Measurements from ENCODE around the gene PPP1R11.
A peak's percentile ranks its signal among the peaks of the same experiment; 100 is the strongest.

The PPP1R11 gene

GRCh38 chr6:30062471-30063178, 4.4 kb upstream of the PPP1R11 start:
- no peaks in the 10 kb centered on the region; the same call in 1 of the 2 replicates for H3K36me3 ChIP-seq (ENCODE audit: insufficient read depth, low read length)
- H3F3A ChIP-seq (ENCODE audit: low read depth), result no peaks in the 10 kb centered on the region
- no peaks in the 10 kb centered on the region for H3K9me3 ChIP-seq (ENCODE audit: insufficient read depth, low read depth, low read length)
- H3K4me1 ChIP-seq (ENCODE audit: insufficient read depth, low read length, poor library complexity, severe bottlenecking), result peaks cover 45% of the 10 kb centered on the region
- H3K9ac ChIP-seq (ENCODE audit: low read depth, low read length, poor library complexity, severe bottlenecking), result peak overlapping the region; percentile 96
- peaks cover 63% of the 10 kb centered on the region for H3K79me2 ChIP-seq (ENCODE audit: insufficient read depth, low read length)
- H3K9me2 ChIP-seq (replicated peaks; ENCODE audit: low read depth, low read length), result no peaks in the 10 kb centered on the region
- H4K20me1 ChIP-seq (ENCODE audit: insufficient read depth, low read length, poor library complexity, severe bottlenecking), result peaks cover 4% of the 10 kb centered on the region
- TF ChIP-seq EZH2phosphoT487 (IDR thresholded peaks at IDR 0.05; ENCODE audit: borderline replicate concordance), result no peak
- TF ChIP-seq CTCF (conservative IDR thresholded peaks at IDR 0.05; ENCODE audit: low read length), result no peak
- H3K27me3 ChIP-seq (ENCODE audit: insufficient read depth, low read length, poor library complexity, severe bottlenecking), result no peaks in the 10 kb centered on the region
- H3K4me3 ChIP-seq (ENCODE audit: low read length, poor library complexity, severe bottlenecking), result peak overlapping the region; percentile 93
- H3K4me2 ChIP-seq (ENCODE audit: low read depth, low read length, poor library complexity, severe bottlenecking), result peak overlapping the region; percentile 84
- no peak overlapping the region for H2AFZ ChIP-seq (ENCODE audit: low read length)

- Histone ChIP-seq H3K79me2 (ENCODE audit: insufficient read depth, low read length) (peaks cover 69% of the 10 kb centered on the region), H3K4me1 (ENCODE audit: insufficient read depth, low read length, poor library complexity, severe bottlenecking) (peaks cover 50% of the 10 kb centered on the region), H4K20me1 (ENCODE audit: insufficient read depth, low read length, poor library complexity, severe bottlenecking) (peaks cover 8% of the 10 kb centered on the region), H3K9me2 (replicated peaks; ENCODE audit: low read depth, low read length) (no peaks in the 10 kb centered on the region), H3K4me2 (ENCODE audit: low read depth, low read length, poor library complexity, severe bottlenecking) (peak overlapping the region; percentile 84), H3K4me3 (ENCODE audit: low read length, poor library complexity, severe bottlenecking) (peak overlapping the region; percentile 93), H3K27me3 (ENCODE audit: insufficient read depth, low read length, poor library complexity, severe bottlenecking) (no peaks in the 10 kb centered on the region), H3F3A (ENCODE audit: low read depth) (no peaks in the 10 kb centered on the region), H2AFZ (ENCODE audit: low read length) (no peak overlapping the region), H3K9me3 (ENCODE audit: insufficient read depth, low read depth, low read length) (no peaks in the 10 kb centered on the region), H3K9ac (ENCODE audit: low read depth, low read length, poor library complexity, severe bottlenecking) (peak overlapping the region; percentile 39), H3K36me3 (ENCODE audit: insufficient read depth, low read length) (no peaks in the 10 kb centered on the region; the same call in 1 of the 2 replicates)
- TF ChIP-seq CTCF (conservative IDR thresholded peaks at IDR 0.05; ENCODE audit: low read length), result no peak
Observed at GRCh38 chr6:30063315-30063714, 3.7 kb upstream of the PPP1R11 start.

GRCh38 chr6:30066082-30066481, 916 bp upstream of the PPP1R11 start:
- Histone ChIP-seq H2AFZ (ENCODE audit: low read length) (peak overlapping the region; percentile 75), H4K20me1 (ENCODE audit: insufficient read depth, low read length, poor library complexity, severe bottlenecking) (peaks cover 8% of the 10 kb centered on the region), H3F3A (ENCODE audit: low read depth) (no peaks in the 10 kb centered on the region), H3K4me3 (ENCODE audit: low read length, poor library complexity, severe bottlenecking) (peak overlapping the region; percentile 89), H3K4me1 (ENCODE audit: insufficient read depth, low read length, poor library complexity, severe bottlenecking) (peaks cover 39% of the 10 kb centered on the region), H3K9ac (ENCODE audit: low read depth, low read length, poor library complexity, severe bottlenecking) (peak overlapping the region; percentile 78), H3K79me2 (ENCODE audit: insufficient read depth, low read length) (peaks cover 54% of the 10 kb centered on the region), H3K9me3 (ENCODE audit: insufficient read depth, low read depth, low read length) (no peaks in the 10 kb centered on the region), H3K4me2 (ENCODE audit: low read depth, low read length, poor library complexity, severe bottlenecking) (peak overlapping the region; percentile 83), H3K36me3 (ENCODE audit: insufficient read depth, low read length) (no peaks in the 10 kb centered on the region; the same call in 1 of the 2 replicates), H3K27me3 (ENCODE audit: insufficient read depth, low read length, poor library complexity, severe bottlenecking) (no peaks in the 10 kb centered on the region), H3K9me2 (replicated peaks; ENCODE audit: low read depth, low read length) (no peaks in the 10 kb centered on the region)
- TF ChIP-seq EZH2phosphoT487 (IDR thresholded peaks at IDR 0.05; ENCODE audit: borderline replicate concordance) (no peak), CTCF (conservative IDR thresholded peaks at IDR 0.05; ENCODE audit: low read length) (no peak)
